GM19238 (cell line): Measurements from ENCODE around the gene SDF4.
"Not testable (repeated sequence)": the region's sequence is repeated elsewhere in the genome, so short reads cannot be mapped to it uniquely, and the experiment has no call there.

Experiments
- DNase-seq: peaks from one replicate; pipeline ENCODE4 v3.0.0; 2011; ENCODE audit warnings: low spot score; ENCODE audit not compliant: insufficient read length

The SDF4 gene

DNA sequence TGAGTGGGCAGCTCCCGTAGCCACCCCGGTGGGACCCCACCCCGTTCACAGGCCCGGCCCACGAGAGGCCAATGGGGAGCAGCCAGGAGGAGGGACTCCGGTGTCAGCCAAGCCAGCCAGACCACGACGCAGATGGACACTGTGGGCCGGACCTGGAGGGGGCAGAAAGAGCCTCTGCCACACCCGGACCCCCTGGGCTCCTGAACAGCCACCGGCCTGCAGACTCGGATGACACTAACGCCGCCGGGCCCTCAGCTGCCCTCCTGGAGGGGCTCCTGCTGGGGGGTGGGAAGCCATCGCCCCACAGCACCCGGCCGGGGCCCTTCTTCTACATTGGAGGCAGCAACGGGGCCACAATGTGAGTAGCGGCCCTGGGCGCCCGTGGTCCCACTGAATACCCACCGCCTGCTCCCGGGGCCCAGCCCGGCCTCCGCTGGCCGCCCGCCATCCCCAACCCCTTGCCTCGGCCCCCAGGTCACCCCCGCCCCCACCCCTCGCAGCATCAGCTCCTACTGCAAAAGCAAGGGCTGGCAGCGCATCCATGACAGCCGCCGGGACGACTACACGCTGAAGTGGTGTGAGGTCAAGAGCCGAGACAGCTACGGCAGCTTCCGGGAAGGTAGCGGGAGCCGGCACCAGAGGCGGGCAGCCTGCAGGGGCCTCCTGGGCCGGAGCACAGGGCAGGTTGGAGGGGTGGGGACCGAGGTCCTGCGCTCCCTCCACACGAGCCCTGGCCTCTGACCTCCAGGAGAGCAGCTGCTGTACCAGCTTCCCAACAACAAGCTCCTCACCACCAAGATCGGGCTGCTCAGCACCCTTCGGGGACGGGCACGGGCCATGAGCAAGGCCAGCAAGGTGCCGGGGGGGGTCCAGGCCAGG is 51.6 kb downstream of the SDF4 start:
- DNase-seq = no peak

GRCh38 chr1:1179346-1179982 is 52.3 kb downstream of the SDF4 start:
- DNase-seq = no peak

DNA sequence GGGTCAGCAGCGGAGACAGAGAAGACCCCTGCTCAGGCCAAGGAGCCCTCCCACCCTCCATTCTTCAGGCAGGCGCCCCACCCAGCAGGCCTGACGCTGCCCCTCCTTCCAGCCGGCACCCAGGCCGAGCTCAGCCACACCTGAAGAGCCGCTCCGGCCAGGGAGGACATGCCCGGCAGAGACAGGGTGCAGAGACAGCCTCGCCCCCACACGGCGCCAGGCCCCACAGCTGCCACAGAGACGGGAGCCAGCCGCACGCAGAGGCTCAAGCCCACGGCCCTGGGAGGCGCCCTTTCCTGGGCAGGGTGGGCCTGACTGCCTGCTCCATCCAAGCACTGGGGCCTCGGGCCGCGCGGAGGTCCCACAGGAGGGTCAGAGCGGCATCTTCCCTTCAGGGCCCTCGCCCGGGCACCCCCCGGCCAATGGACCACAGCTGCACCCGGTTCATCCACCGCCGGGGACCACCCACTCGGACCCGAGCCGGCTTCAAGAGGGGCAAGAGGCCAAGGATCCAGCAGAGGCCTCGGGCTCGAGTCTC is 52.9 kb downstream of the SDF4 start:
- no peak for DNase-seq

GRCh38 chr1:1177452-1178206 is 54.2 kb downstream of the SDF4 start:
- DNase-seq = no peak

DNA sequence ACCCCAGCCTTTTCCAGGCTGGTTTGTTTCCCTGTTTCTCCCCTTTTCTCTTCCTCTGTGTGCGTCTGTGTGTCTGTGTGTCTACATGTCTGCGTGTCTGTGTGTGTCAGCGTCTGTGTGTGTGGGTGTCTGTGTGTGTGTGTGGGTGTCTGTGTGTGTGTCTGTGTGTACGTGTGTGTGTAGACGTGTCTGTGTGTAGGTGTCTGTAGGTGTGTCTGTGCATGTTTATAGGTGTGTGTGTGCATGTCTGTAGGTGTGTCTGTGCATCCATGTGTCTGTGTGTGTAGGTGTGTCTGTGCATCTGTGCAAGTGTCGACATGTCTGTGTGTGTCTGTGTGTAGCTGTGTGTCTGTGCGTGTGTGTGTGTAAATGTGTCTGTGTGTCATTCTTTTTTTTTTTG is 54.9 kb downstream of the SDF4 start:
- DNase-seq = no peak

GRCh38 chr1:1176063-1176761 is 55.6 kb downstream of the SDF4 start:
- not testable (repeated sequence) for DNase-seq

DNA sequence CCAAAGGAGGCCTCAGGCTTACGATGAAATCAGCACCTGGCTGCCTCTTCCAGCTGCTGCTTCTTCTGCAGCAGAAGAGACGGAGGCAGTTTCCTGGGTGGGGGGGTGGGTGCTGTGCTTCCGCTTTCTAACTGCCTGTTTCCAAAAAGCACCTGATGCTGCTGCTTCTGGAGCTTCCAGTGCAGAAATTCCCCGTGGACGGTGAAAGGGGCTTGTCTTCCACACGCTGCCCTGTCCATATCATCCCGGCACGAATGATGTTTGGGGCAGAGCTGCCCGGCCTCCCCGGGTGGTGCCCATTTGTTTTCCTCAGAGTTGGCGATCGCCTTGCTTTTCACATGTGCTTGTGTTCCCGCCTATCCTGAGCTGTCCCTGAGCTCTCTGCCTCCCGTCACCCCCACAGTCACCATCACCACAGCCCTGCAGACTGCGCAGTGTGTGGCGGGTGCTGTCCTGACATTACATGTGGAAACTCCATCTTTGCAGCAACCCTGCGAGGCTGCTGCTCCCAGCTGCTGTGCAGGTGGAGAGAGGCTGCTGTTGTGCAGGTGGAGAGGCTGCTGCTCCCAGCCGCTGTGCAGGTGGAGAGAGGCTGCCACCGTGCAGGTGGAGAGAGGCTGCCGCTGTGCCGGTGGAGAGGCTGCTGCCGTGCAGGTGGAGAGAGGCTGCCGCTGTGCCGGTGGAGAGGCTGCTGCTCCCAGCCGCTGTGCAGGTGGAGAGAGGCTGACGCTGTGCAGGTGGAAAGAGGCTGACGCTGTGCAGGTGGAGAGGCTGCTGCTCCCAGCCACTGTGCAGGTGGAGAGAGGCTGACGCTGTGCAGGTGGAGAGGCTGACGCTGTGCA is 56.4 kb downstream of the SDF4 start:
- DNase-seq = no peak

DNA sequence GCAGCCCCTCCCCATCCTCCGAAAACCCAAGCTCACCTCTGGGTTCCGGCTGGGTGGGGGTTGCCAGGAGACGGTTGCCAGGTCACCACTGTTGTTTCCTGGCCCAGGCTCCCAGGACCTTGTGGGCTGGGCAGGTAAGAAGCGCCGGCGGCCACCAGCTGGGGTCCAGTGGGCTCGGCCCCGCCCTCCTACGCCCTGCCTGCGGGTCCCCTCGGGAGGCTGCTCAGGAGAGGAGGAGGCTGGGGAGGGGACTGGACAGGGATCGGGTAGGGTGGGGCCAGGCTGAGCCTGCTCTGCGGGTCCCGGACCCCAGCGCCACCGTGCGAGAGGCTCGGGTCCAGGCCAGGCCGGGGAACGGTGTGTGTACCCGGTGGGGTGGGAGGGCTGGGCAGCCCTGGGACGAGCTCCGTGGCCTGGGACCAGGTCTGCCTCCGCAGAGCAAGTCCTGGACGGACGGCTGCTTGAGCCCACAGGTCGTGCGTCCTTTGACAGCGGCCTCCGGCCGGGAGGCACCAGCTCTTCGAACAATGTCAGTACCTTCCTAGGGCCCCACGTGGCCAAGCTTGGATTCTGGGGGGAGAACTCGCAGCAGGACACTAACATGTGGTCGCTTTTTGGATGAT is 57.9 kb downstream of the SDF4 start, which contains the start of gene TTLL10:
TSS of gene TTLL10 (plus strand) at position 88 of the 623 bp plus-strand sequence. CDS start 5,336 bp downstream, outside the sequence.
- no peak for DNase-seq

DNA sequence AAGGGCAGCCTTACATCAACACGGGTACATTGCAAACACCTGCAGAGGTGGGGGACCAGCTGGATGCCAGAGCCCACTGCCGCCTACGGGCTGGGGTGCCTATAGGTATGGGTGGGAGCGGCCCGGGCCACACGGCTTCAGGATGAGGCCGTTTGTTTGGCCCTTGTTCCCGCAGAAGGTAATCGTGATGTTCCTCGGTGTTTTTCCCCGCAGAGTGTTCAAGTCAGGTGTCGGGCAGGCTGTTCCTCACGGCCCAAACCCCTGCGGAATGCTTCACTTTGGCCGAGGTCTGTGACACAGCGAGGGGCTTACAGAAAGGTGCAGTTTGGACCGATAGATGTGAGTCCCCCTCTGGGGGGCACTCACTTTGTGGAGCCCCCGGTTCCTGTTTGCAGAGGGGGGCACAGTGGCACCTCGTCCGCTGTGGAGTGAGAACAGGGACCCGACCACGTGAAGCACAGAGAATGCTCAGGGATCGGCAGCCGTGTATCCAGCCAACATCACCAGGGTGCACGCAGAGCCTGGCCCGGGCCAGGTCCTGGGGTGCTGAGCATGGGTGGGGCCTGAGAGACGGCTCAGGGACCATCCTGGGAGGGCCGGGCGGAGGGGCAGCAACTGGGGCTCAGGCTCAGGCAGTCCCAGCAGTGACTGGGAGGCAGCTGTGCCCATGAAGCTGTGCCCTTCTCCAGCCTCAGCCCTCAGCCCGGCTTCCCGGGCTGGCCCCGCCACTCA is 58.6 kb downstream of the SDF4 start:
- no peak for DNase-seq

GRCh38 chr1:1171546-1172340 is 60.1 kb downstream of the SDF4 start:
- DNase-seq = no peak

- DNase-seq = no peak
Observed at GRCh38 chr1:1171161-1171545, 60.6 kb downstream of the SDF4 start.

GRCh38 chr1:1170215-1171091 is 61.3 kb downstream of the SDF4 start:
- DNase-seq = no peak

- no peak for DNase-seq
Observed at GRCh38 chr1:1169429-1170214, 62.2 kb downstream of the SDF4 start.

GRCh38 chr1:1168451-1169411 is 63.1 kb downstream of the SDF4 start:
- no peak for DNase-seq

GRCh38 chr1:1167841-1168450 is 63.9 kb downstream of the SDF4 start:
- DNase-seq = no peak
